Measurements from ENCODE around the gene ZNF467.

The ZNF467 gene

DNA sequence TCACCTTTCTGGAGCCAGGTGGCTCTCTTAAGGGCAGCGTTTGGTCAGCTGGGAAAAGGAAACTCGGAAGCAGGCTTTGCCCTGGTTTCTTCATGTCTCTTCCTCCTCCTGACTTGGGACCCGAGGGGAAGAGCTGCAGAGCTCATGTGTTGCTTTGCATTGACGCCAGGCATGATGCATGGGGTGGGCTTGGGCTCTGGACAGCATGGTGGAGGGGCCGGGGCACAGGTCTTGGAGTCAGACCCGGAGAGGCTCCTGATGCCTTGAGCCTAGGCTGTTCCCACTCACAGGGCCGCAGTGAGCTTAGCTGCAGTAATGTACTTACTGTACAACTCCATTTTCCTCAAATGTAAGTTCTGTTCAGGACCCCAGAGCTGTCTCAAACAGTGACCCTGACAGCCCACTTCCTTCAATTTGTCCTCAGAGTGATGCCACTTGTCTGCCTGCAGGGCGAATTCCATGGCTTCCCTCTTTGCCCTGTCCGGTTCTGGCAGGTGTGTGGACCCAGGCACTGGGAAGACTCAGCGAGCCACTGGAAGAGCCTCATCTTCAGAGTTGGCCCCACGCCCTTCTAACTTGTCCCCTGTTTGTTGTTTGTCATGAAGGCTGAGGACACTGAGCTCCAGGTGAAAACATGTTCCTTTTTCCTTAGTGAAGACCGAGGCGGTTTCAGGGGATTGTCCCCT is 50.2 kb downstream of the ZNF467 start:
- ChIA-PET CTCF (interaction anchor here (0.6 kb wide), 1 partner anchor 100 kb away, joined by 3 read pairs; no protein-coding TSS in a partner anchor), POLR2A (ENCODE audit: low non-redundant PET) (no interaction called here)
- TF ChIP-seq, protein P1, sequence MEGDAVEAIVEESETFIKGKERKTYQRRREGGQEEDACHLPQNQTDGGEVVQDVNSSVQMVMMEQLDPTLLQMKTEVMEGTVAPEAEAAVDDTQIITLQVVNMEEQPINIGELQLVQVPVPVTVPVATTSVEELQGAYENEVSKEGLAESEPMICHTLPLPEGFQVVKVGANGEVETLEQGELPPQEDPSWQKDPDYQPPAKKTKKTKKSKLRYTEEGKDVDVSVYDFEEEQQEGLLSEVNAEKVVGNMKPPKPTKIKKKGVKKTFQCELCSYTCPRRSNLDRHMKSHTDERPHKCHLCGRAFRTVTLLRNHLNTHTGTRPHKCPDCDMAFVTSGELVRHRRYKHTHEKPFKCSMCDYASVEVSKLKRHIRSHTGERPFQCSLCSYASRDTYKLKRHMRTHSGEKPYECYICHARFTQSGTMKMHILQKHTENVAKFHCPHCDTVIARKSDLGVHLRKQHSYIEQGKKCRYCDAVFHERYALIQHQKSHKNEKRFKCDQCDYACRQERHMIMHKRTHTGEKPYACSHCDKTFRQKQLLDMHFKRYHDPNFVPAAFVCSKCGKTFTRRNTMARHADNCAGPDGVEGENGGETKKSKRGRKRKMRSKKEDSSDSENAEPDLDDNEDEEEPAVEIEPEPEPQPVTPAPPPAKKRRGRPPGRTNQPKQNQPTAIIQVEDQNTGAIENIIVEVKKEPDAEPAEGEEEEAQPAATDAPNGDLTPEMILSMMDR (conservative IDR thresholded peaks at IDR 0.05; ENCODE audit: low read depth), result no peak
- DNase-seq (ENCODE audit: low spot score), result no peak
- H3K27ac ChIP-seq, result no peak overlapping the region

DNA sequence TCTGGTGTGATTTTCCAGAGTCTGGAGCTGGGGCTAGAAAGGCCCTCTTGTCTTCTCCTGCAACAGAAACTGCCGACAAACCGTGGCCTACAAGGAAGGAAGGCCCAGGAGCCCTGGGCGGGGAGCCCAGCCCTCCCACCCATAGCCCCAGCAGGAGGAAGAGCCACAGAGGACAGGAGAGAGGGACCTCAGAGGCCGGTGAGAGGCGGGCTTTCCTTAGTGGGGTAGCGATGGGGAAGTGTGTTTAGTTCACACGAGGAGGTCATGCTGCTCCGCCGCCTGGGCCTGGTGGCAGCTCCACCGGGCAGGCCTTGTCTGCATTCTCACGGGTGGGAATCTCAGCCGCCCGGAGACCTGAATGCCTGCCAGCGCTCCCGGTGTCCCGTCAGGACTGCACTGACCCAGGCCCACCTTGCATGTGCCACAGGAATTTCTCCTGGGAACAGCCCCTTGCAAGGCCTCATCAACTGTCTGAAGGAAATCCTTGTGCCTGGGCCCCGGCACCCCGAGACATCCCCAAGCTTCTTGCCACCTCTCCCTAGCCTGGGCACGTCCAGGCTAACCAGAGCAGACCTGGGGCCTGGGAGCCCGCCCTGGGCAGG is 50.9 kb downstream of the ZNF467 start:
- POLR2A ChIA-PET (ENCODE audit: low non-redundant PET), result no interaction called here

GRCh38 chr7:149721084-149721601 is 52.2 kb downstream of the ZNF467 start:
- H3K27ac ChIP-seq, result no peak overlapping the region
- no peak for DNase-seq (ENCODE audit: low spot score)
- TF ChIP-seq, protein P1 (conservative IDR thresholded peaks at IDR 0.05; ENCODE audit: low read depth), result no peak
- POLR2A ChIA-PET (ENCODE audit: low non-redundant PET), result no interaction called here
- CTCF ChIA-PET, result no interaction called here

More for the DNA sequence above, 50.9 kb downstream of the ZNF467 start:
- TF ChIP-seq, protein P1 (conservative IDR thresholded peaks at IDR 0.05; ENCODE audit: low read depth), result no peak
- no peak overlapping the region for H3K27ac ChIP-seq
- DNase-seq (ENCODE audit: low spot score), result no peak
- CTCF ChIA-PET, result interaction anchor here (0.6 kb wide), 1 partner anchor 99 kb away, joined by 3 read pairs; no protein-coding TSS in a partner anchor

GRCh38 chr7:149720372-149721083 is 52.9 kb downstream of the ZNF467 start:
- no peak for DNase-seq (ENCODE audit: low spot score)
- ChIA-PET POLR2A (ENCODE audit: low non-redundant PET) (no interaction called here), CTCF (no interaction called here)
- TF ChIP-seq, protein P1 (conservative IDR thresholded peaks at IDR 0.05; ENCODE audit: low read depth), result no peak
- no peak overlapping the region for H3K27ac ChIP-seq

DNA sequence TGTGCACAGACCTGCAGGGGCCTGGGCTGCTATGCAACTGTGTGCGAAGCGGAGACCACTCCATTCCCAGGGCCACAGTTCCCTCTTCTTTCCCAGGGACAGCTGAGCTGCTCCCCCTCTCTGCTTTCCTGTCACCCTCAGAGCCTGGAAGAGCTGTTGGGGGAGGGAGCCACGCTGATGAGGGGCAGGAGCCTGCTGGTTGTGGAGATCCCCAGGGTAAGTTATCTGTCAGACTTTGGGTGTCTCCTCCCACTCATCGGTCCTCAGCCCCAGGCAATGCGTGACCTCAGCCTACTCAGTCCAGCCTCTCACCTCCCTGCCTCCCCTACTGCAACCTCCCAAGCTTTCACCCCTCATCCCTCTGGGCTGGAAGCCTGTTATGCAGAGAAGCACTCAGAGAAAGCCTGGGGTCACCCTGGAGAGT is 53.5 kb downstream of the ZNF467 start:
- H3K27ac ChIP-seq, result no peak overlapping the region
- TF ChIP-seq, protein P1 (conservative IDR thresholded peaks at IDR 0.05; ENCODE audit: low read depth), result no peak
- CTCF ChIA-PET, result no interaction called here
- POLR2A ChIA-PET (ENCODE audit: low non-redundant PET), result no interaction called here
- no peak for DNase-seq (ENCODE audit: low spot score)
